GM18499 (cell line): ENCODE measurements around the gene TOR3A.
"Not testable (repeated sequence)": the region's sequence is repeated elsewhere in the genome, so short reads cannot be mapped to it uniquely, and the experiment has no call there.

Source experiments
- ATAC-seq: cut with Tn5 transposase; IDR thresholded peaks from one replicate; pipeline ENCODE4 v1.9.1; 2021; ENCODE audit warnings: moderate number of reproducible peaks; ENCODE audit not compliant: insufficient read depth, unreplicated experiment

TOR3A gene

DNA sequence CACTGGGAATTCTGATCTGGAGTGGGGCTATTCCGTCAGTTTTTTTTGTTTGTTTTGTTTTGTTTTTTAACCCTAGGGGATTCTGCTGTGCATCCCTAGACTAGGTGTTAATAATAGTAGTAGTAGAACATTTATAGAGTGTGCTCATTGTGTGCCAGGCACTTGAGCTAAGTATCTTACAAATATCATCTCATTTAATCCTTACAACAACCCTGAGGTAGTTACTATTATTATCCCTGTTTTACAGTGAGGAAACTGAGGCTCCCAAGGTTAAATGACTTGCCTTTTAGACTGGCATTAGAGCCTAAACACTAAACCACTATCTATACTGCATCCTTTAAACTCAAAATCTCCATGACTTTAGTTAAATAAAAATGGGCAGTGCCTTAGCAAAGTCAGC is 22.1 kb downstream of the TOR3A start:
- ATAC-seq = no peak

DNA sequence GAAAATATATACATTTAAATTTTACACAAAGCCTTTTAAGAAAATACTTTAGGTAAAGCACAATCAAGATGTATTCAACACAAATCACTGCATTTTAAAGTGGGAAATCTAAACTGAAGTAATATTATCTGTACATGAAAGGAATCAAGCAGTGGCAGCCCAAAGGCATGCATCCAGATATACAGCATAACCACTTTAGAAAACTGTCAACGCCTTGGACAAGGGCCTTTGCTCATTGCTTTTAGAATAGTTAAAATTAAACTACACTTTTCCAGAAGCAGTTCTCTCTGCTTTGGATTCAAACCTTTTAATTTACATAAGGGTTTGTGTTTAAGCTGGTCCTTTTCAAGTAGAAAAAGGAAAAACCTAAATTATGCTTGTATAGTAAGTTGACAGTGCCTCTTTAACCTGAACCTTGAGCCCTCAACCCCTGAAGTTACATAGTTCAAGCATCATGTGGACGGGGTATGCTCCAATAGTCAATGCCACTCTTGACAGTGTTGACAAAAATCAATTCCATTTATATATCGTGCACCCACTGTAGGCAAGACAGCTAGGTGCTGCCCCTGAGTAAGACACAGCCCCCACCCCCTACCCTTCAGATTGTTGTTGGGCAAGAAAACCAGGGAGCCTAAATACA is 22.9 kb downstream of the TOR3A start:
- no peak for ATAC-seq

GRCh38 chr1:179105393-179105792 is 23.5 kb downstream of the TOR3A start:
- ATAC-seq = no peak

- no peak for ATAC-seq
Measured at GRCh38 chr1:179107706-179108629, 26.1 kb downstream of the TOR3A start.

GRCh38 chr1:179108644-179109043 is 26.8 kb downstream of the TOR3A start:
- ATAC-seq = no peak

DNA sequence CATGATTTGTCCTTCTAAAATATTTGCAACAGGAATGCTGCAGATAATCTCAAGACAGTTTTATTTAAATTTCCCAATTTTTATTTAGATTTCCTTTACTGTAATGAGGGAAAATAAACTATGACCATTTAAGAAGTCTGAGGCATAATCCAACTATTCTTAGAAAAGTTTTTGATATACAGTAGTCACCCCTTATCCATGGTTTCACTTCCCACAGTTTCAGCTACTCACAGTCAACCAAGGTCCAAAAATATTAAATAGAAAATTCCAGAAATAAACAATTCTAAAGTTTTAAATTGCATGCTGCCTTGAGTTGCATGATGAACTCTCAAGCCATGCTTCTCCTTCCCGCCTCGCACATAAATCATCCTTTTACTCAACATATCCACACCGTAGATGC is 33.3 kb downstream of the TOR3A start:
- no peak for ATAC-seq

GRCh38 chr1:179119513-179119912 is 37.6 kb downstream of the TOR3A start:
- no peak for ATAC-seq

- no peak for ATAC-seq
Measured at GRCh38 chr1:179120736-179121135, 38.9 kb downstream of the TOR3A start.

- ATAC-seq = no peak
Measured at GRCh38 chr1:179121159-179121938, 39.5 kb downstream of the TOR3A start.

- no peak for ATAC-seq
Measured at GRCh38 chr1:179124873-179125272, 43.0 kb downstream of the TOR3A start.

- no peak for ATAC-seq
Measured at GRCh38 chr1:179126338-179127060, 44.6 kb downstream of the TOR3A start.

- ATAC-seq = no peak
Measured at GRCh38 chr1:179127163-179127895, 45.5 kb downstream of the TOR3A start.

DNA sequence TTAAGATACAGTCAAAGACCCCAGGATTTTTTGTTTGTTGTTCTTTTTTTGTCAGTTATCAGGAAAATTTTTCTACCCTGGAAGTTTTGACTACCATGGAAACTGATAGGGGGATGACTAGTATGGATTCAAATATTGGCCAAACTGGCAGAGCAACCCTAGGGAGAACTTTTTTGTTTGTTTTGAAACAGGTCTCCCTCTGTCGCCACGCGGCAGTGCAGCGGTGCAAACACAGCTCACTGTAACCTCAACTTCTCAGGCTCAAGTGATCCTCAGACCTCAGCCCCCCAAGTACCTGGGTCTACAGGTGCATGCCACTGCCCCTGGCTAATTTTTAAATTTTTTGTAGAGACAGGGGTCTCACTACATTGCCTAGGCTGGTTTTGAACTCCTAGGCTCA is 46.6 kb downstream of the TOR3A start:
- ATAC-seq = no peak

DNA sequence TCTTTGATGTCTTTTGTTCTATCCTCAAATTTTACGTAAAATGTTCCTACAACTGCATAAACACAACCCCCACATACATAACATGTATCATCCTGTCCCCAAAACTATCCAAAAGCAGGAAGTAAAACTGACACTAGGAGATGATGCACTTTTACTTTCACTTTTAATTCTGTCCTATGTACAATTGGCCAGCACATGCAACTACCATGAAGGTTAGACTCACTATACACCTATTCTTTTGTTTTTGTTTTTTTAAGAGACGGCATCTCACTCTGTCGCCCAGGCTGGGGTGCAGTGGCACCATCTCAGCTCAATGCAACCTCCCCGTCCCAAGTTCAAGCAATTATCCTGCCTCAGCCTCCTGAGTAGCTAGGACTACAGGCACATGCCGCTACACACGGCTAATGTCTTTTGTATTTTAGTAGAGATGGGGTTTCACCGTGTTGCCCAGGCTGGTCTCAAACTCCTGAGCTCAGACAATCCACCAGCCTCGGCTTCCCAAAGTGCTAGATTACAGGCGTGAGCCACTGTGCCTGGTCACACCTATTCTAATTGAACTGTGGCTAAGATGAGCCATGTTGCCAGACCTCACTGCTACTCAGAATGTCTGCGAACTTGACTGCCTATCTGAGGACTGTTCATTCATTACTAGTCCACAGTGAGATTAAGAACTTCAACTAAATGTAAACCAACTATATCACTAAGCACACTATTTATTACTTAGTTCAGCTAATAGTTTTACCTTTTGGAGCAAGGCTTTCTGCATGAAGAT is 48.0 kb downstream of the TOR3A start:
- peak; percentile 91 for ATAC-seq

DNA sequence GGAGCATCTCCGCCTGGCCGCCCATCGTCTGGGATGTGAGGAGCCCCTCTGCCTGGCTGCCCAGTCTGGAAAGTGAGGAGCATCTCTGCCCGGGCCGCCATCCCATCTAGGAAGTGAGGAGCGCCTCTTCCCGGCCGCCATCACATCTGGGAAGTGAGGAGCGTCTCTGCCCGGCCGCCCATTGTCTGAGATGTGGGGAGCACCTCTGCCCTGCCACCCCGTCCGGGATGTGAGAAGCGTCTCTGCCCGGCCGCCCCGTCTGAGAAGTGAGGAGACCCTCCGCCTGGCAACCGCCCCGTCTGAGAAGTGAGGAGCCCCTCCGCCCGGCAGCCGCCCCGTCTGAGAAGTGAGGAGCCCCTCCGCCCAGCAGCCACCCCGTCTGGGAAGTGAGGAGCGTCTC is 53.3 kb downstream of the TOR3A start:
- not testable (repeated sequence) for ATAC-seq

GRCh38 chr1:179135707-179136106 is 53.8 kb downstream of the TOR3A start:
- not testable (repeated sequence) for ATAC-seq

GRCh38 chr1:179137617-179138255 is 55.9 kb downstream of the TOR3A start:
- ATAC-seq = no peak

- ATAC-seq = not testable (repeated sequence)
Measured at GRCh38 chr1:179138755-179139154, 56.9 kb downstream of the TOR3A start.
